Trophoblast cell (in vitro differentiated cells and primary cell): ENCODE results near the gene KRTAP4-8.
"Not testable (repeated sequence)": the region's sequence is repeated elsewhere in the genome, so short reads cannot be mapped to it uniquely, and the experiment has no call there.

Source experiments
- DNase-seq, 2 donors: peaks; one replicate each; pipeline ENCODE4 v3.0.0-alpha.2; 2016
- H2AFZ ChIP-seq: 2 replicates; pipeline ENCODE4 v1.6.1; 2013; ENCODE audit warnings: low read length, moderate library complexity, mild to moderate bottlenecking; ENCODE audit not compliant: insufficient read depth, poor library complexity
- H2AK5ac ChIP-seq: 2 replicates; pipeline ENCODE4 v1.6.1; 2013; ENCODE audit warnings: mild to moderate bottlenecking, low read length
- H2BK120ac ChIP-seq: 2 replicates; pipeline ENCODE4 v1.6.1; 2013; ENCODE audit warnings: low read length, mild to moderate bottlenecking, moderate library complexity; ENCODE audit not compliant: insufficient read depth, poor library complexity
- H2BK12ac ChIP-seq: 2 replicates; pipeline ENCODE4 v1.6.1; 2013; ENCODE audit warnings: mild to moderate bottlenecking, low read length, moderate library complexity
- H2BK5ac ChIP-seq: 2 replicates; pipeline ENCODE4 v1.6.1; 2013; ENCODE audit warnings: low read length, low read depth, moderate library complexity, mild to moderate bottlenecking; ENCODE audit not compliant: poor library complexity
- H3K14ac ChIP-seq: 2 replicates; pipeline ENCODE4 v1.6.1; 2013; ENCODE audit warnings: mild to moderate bottlenecking, low read length
- H3K18ac ChIP-seq: 2 replicates; pipeline ENCODE4 v1.6.1; 2013; ENCODE audit warnings: mild to moderate bottlenecking, low read length
- H3K23ac ChIP-seq: 2 replicates; pipeline ENCODE4 v1.6.1; 2013; ENCODE audit warnings: low read length
- H3K27ac ChIP-seq: 2 replicates; pipeline ENCODE4 v1.5.1; 2013; ENCODE audit warnings: low read depth, mild to moderate bottlenecking, inconsistent platforms, low read length, moderate library complexity
- H3K27me3 ChIP-seq: 2 replicates; pipeline ENCODE4 v1.6.1; 2013; ENCODE audit warnings: inconsistent platforms, mild to moderate bottlenecking, low read length, moderate library complexity; ENCODE audit not compliant: insufficient read depth
- H3K36me3 ChIP-seq, 2 experiments: 1 replicate in 1 of 2; 2 replicates in 1 of 2; pipeline ENCODE4 v1.6.1; 2013; ENCODE audit warnings: low read length in 2 of 2, mild to moderate bottlenecking in 2 of 2, moderate library complexity in 1 of 2; ENCODE audit not compliant: insufficient read depth in 2 of 2, control insufficient read depth in 1 of 2
- H3K4ac ChIP-seq: 2 replicates; pipeline ENCODE4 v1.6.1; 2013; ENCODE audit warnings: low read depth, mild to moderate bottlenecking, low read length, moderate library complexity
- H3K4me1 ChIP-seq, 2 experiments: 1 replicate in 1 of 2; 2 replicates in 1 of 2; pipeline ENCODE4 v1.6.1; 2013; ENCODE audit warnings: low read length in 2 of 2, mild to moderate bottlenecking in 2 of 2, moderate library complexity in 1 of 2; ENCODE audit not compliant: insufficient read depth in 2 of 2, control insufficient read depth in 1 of 2
- H3K4me2 ChIP-seq: 2 replicates; pipeline ENCODE4 v1.6.1; 2013; ENCODE audit warnings: inconsistent platforms, mild to moderate bottlenecking, low read length, moderate library complexity
- H3K4me3 ChIP-seq: 2 replicates; pipeline ENCODE4 v1.5.1; 2013; ENCODE audit warnings: mild to moderate bottlenecking, low read depth, low read length, inconsistent platforms
- H3K79me1 ChIP-seq: one replicate; pipeline ENCODE4 v1.6.1; 2013; ENCODE audit warnings: low read length
- H3K79me2 ChIP-seq: 2 replicates; pipeline ENCODE4 v1.6.1; 2013; ENCODE audit warnings: low read length, mild to moderate bottlenecking; ENCODE audit not compliant: control insufficient read depth, insufficient read depth, poor library complexity
- H3K9ac ChIP-seq: 2 replicates; pipeline ENCODE4 v1.6.1; 2013; ENCODE audit warnings: mild to moderate bottlenecking, low read length
- H3K9me3 ChIP-seq: 2 replicates; pipeline ENCODE4 v1.6.1; 2013; ENCODE audit warnings: low read depth, mild to moderate bottlenecking, control low read depth, inconsistent platforms, low read length; ENCODE audit not compliant: insufficient read depth
- H4K12ac ChIP-seq: 2 replicates; pipeline ENCODE4 v1.6.1; 2013; ENCODE audit warnings: low read depth, mild to moderate bottlenecking, low read length, moderate library complexity
- H4K8ac ChIP-seq: 2 replicates; pipeline ENCODE4 v1.6.1; 2013; ENCODE audit warnings: low read depth, mild to moderate bottlenecking, low read length, moderate library complexity
- H4K91ac ChIP-seq: one replicate; pipeline ENCODE4 v1.6.1; 2013; ENCODE audit warnings: low read depth, mild to moderate bottlenecking, low read length, moderate library complexity
- WGBS: extraction: QIAGEN DNeasy Blood & Tissue Kit; methylation state at CpG from one replicate; pipeline ENCODE4 v1.1.7; 2013; ENCODE audit warnings: missing lambda C conversion rate; ENCODE audit not compliant: insufficient read length, insufficient coverage; ENCODE audit errors: extremely low coverage; 5-methylcytosine and 5-hydroxymethylcytosine counted together

Gene KRTAP4-8

GRCh38 chr17:41101586-41102259 is 3.8 kb upstream of the KRTAP4-8 start, which contains the start of gene KRTAP4-16:
KRTAP4-16 (minus strand) TSS chr17:41102209; CDS start chr17:41102209, 0 bp downstream.
- no peak within 1 kb of the TSS for H3K27ac ChIP-seq
- no peak within 1 kb of the TSS for H4K91ac ChIP-seq
- no peak within 1 kb of the TSS for H3K14ac ChIP-seq
- no peak within 1 kb of the TSS for H4K8ac ChIP-seq
- H3K4me3 ChIP-seq = no peak within 1 kb of the TSS
- H3K4ac ChIP-seq = no peak within 1 kb of the TSS
- no CpG with 5 or more reads among the region's 10 CpGs for WGBS
- H4K12ac ChIP-seq = no peak within 1 kb of the TSS
- no peak within 1 kb of the TSS for H2BK12ac ChIP-seq
- H3K23ac ChIP-seq = no peak within 1 kb of the TSS
- H2AK5ac ChIP-seq = no peak within 1 kb of the TSS
- no peak within 1 kb of the TSS for H2BK5ac ChIP-seq
- no peak within 1 kb of the TSS for H3K18ac ChIP-seq
- no peaks in the 10 kb centered on the region for H3K27me3 ChIP-seq
- H3K79me1 ChIP-seq = no peaks in the 10 kb centered on the region
- H3K36me3 ChIP-seq = no peaks in the 10 kb centered on the region
- H2AFZ ChIP-seq = no peak within 1 kb of the TSS
- no peak within 1 kb of the TSS for H3K4me2 ChIP-seq
- H3K9me3 ChIP-seq = peaks cover 4% of the 10 kb centered on the region
- no peak within 1 kb of the TSS for H3K9ac ChIP-seq
- DNase-seq = no peak
- no peaks in the 10 kb centered on the region for H3K79me2 ChIP-seq
- H3K4me1 ChIP-seq = no peaks in the 10 kb centered on the region
- no peak within 1 kb of the TSS for H2BK120ac ChIP-seq

- peak; percentile 93 to 99 for DNase-seq
Measured at GRCh38 chr17:41099682-41100480, 1.9 kb upstream of the KRTAP4-8 start.

GRCh38 chr17:41098481-41098880 is 539 bp upstream of the KRTAP4-8 start:
- no peaks in the 10 kb centered on the region for H3K79me2 ChIP-seq
- no peak overlapping the region for H3K4me2 ChIP-seq
- H2BK120ac ChIP-seq = no peak overlapping the region
- peaks cover 5% of the 10 kb centered on the region for H3K9me3 ChIP-seq
- H2AFZ ChIP-seq = no peak overlapping the region
- no peak overlapping the region for H2BK5ac ChIP-seq
- H3K14ac ChIP-seq = no peak overlapping the region
- H4K8ac ChIP-seq = no peak overlapping the region
- peak; percentile 21 to 60 for DNase-seq
- no CpG with 5 or more reads among the region's 6 CpGs for WGBS
- H3K4me3 ChIP-seq = no peak overlapping the region
- H3K9ac ChIP-seq = no peak overlapping the region
- H3K27me3 ChIP-seq = no peaks in the 10 kb centered on the region
- H3K18ac ChIP-seq = no peak overlapping the region
- H3K27ac ChIP-seq = no peak overlapping the region
- no peak overlapping the region for H4K91ac ChIP-seq
- H2BK12ac ChIP-seq = no peak overlapping the region
- H3K23ac ChIP-seq = no peak overlapping the region
- H3K79me1 ChIP-seq = no peaks in the 10 kb centered on the region
- no peak overlapping the region for H3K4ac ChIP-seq
- no peaks in the 10 kb centered on the region for H3K36me3 ChIP-seq
- no peaks in the 10 kb centered on the region for H3K4me1 ChIP-seq
- no peak overlapping the region for H4K12ac ChIP-seq
- no peak overlapping the region for H2AK5ac ChIP-seq

More at GRCh38 chr17:41099682-41100480, 1.9 kb upstream of the KRTAP4-8 start:
- H4K91ac ChIP-seq, H3K4me2 ChIP-seq, H3K79me2 ChIP-seq, H3K9me3 ChIP-seq, H3K14ac ChIP-seq, H2BK120ac ChIP-seq, H2AK5ac ChIP-seq, H4K12ac ChIP-seq, H3K27me3 ChIP-seq, H3K4me3 ChIP-seq, H3K27ac ChIP-seq, H3K23ac ChIP-seq, H3K9ac ChIP-seq, H3K18ac ChIP-seq, H2BK12ac ChIP-seq, H3K4ac ChIP-seq, H4K8ac ChIP-seq, H3K4me1 ChIP-seq, H2BK5ac ChIP-seq, H3K36me3 ChIP-seq, H2AFZ ChIP-seq, H3K79me1 ChIP-seq: not testable (repeated sequence)
- whole genome bisulfite sequencing = no CpG with 5 or more reads among the region's 7 CpGs

GRCh38 chr17:41096055-41096454 is 1.9 kb downstream of the KRTAP4-8 start:
- no peak overlapping the region for H2BK120ac ChIP-seq
- H3K4ac ChIP-seq = no peak overlapping the region
- no peak for DNase-seq
- no peaks in the 10 kb centered on the region for H3K79me1 ChIP-seq
- H3K9ac ChIP-seq = no peak overlapping the region
- no peak overlapping the region for H4K8ac ChIP-seq
- peaks cover 2% of the 10 kb centered on the region for H3K9me3 ChIP-seq
- no peak overlapping the region for H3K27ac ChIP-seq
- WGBS = no CpG with 5 or more reads among the region's 7 CpGs
- no peak overlapping the region for H3K14ac ChIP-seq
- H2BK5ac ChIP-seq = no peak overlapping the region
- H3K23ac ChIP-seq = no peak overlapping the region
- no peak overlapping the region for H3K4me2 ChIP-seq
- H3K27me3 ChIP-seq = no peaks in the 10 kb centered on the region
- H3K4me1 ChIP-seq = no peaks in the 10 kb centered on the region
- H4K12ac ChIP-seq = no peak overlapping the region
- no peaks in the 10 kb centered on the region for H3K79me2 ChIP-seq
- H2AFZ ChIP-seq = no peak overlapping the region
- H4K91ac ChIP-seq = no peak overlapping the region
- H3K4me3 ChIP-seq = no peak overlapping the region
- H3K36me3 ChIP-seq = no peaks in the 10 kb centered on the region
- H3K18ac ChIP-seq = no peak overlapping the region
- no peak overlapping the region for H2AK5ac ChIP-seq
- no peak overlapping the region for H2BK12ac ChIP-seq
